ENCODE data around the gene SDK1. TPM values are rescaled to one million over a fixed set of nuclear protein-coding genes. Genes with fewer than 3 reads are reported as not detected.

The SDK1 gene
- total RNA-seq, 4 donors from 2014 or later = 1.3 to 5.0 (median 2.0) TPM

GRCh38 chr7:4110438-4110837 lies 809.4 kb downstream of the SDK1 start:
- Histone ChIP-seq H3K27me3 (no peaks in the 10 kb centered on the region), H3K9me3 (no peaks in the 10 kb centered on the region), H3K4me1 (no peaks in the 10 kb centered on the region), H3K27ac (no peak overlapping the region), H3K36me3 (no peaks in the 10 kb centered on the region), H3K4me3 (replicated peaks in 1 of 3) (no peak overlapping the region)
- TF ChIP-seq CTCF (IDR thresholded peaks at IDR 0.05) (no peak), POLR2A (IDR thresholded peaks at IDR 0.05) (no peak)
- 95 to 96% methylated on average over 4 of the region's 4 CpGs for WGBS, 2 donors
- intact Hi-C loops (cut with DNase I) = no loop called here
- DNase-seq = no peak

GRCh38 chr7:4111166-4111565 lies 810.1 kb downstream of the SDK1 start:
- intact Hi-C loops (cut with DNase I) = no loop called here
- no peak for TF ChIP-seq CTCF (IDR thresholded peaks at IDR 0.05)
- TF ChIP-seq POLR2A (IDR thresholded peaks at IDR 0.05) = no peak
- H3K9me3 ChIP-seq = no peaks in the 10 kb centered on the region
- DNase-seq = no peak
- no peaks in the 10 kb centered on the region for H3K4me1 ChIP-seq
- no peaks in the 10 kb centered on the region for H3K27me3 ChIP-seq
- WGBS, 2 donors = 79 to 84% methylated on average over 4 to 5 of the region's 5 CpGs
- H3K36me3 ChIP-seq = no peaks in the 10 kb centered on the region
- no peak overlapping the region for H3K4me3 ChIP-seq (replicated peaks in 1 of 3)
- H3K27ac ChIP-seq = no peak overlapping the region

GRCh38 chr7:4113271-4113670 lies 812.2 kb downstream of the SDK1 start:
- Histone ChIP-seq H3K27ac (no peak overlapping the region), H3K4me1 (no peaks in the 10 kb centered on the region), H3K36me3 (no peaks in the 10 kb centered on the region), H3K4me3 (replicated peaks in 1 of 3) (no peak overlapping the region), H3K27me3 (no peaks in the 10 kb centered on the region), H3K9me3 (no peaks in the 10 kb centered on the region)
- TF ChIP-seq POLR2A (IDR thresholded peaks at IDR 0.05) (no peak), CTCF (IDR thresholded peaks at IDR 0.05) (no peak)
- intact Hi-C loops (cut with DNase I) = no loop called here
- WGBS, 2 donors = 92 to 93% methylated on average over 14 of the region's 14 CpGs
- DNase-seq = no peak

GRCh38 chr7:4113976-4114375 lies 812.9 kb downstream of the SDK1 start:
- TF ChIP-seq CTCF (IDR thresholded peaks at IDR 0.05) = no peak
- TF ChIP-seq POLR2A (IDR thresholded peaks at IDR 0.05) = no peak
- no peaks in the 10 kb centered on the region for H3K4me1 ChIP-seq
- intact Hi-C loops (cut with DNase I) = no loop called here
- 95 to 96% methylated on average over 25 of the region's 25 CpGs for WGBS, 2 donors
- no peaks in the 10 kb centered on the region for H3K36me3 ChIP-seq
- no peak for DNase-seq
- no peaks in the 10 kb centered on the region for H3K27me3 ChIP-seq
- H3K9me3 ChIP-seq = no peaks in the 10 kb centered on the region
- H3K4me3 ChIP-seq (replicated peaks in 1 of 3) = no peak overlapping the region
- H3K27ac ChIP-seq = no peak overlapping the region

GRCh38 chr7:4115442-4115841 lies 814.4 kb downstream of the SDK1 start:
- intact Hi-C loops (cut with DNase I) = no loop called here
- Histone ChIP-seq H3K27me3 (no peaks in the 10 kb centered on the region), H3K36me3 (no peaks in the 10 kb centered on the region), H3K27ac (no peak overlapping the region), H3K9me3 (no peaks in the 10 kb centered on the region), H3K4me3 (replicated peaks in 1 of 3) (no peak overlapping the region), H3K4me1 (no peaks in the 10 kb centered on the region)
- DNase-seq = no peak
- 82 to 86% methylated on average over 7 of the region's 7 CpGs for WGBS, 2 donors
- TF ChIP-seq POLR2A (IDR thresholded peaks at IDR 0.05) (no peak), CTCF (IDR thresholded peaks at IDR 0.05) (no peak)
